Heart left ventricle (tissue), 13 donors: Measurements from ENCODE around the gene CACNB4.

Source experiments
- POLR2A ChIP-seq, 2 donors: fragments of 450-650 bp; IDR thresholded peaks; one replicate each; pipeline ENCODE4 v1.6.1; 2017; ENCODE audit warnings: antibody characterized with exemption in 2 of 2, mild to moderate bottlenecking in 2 of 2, moderate library complexity in 2 of 2
- TF ChIP-seq, protein P1 (sequence below), 12 donors: fragments of 200-600 bp; sonication (generic) in 4 of 12; IDR thresholded peaks; one replicate each; pipeline versions ENCODE4 v1.5.0 to v1.8.0; 2018 to 2022; ENCODE audit warnings: antibody characterized with exemption in 12 of 12, mild to moderate bottlenecking in 5 of 12
- donor health status: ischemic (EF 13 %, LVEDD 7.1; RV severe dilation, severe dysfunction).
- donor health status: DM: no; HTN: yes; CAD: no.
- donor health status: DM: no; HTN: no; CAD: no.
- donor health status: ischemic (EF 25% LVEDD 6.9; RV normal size, moderate dysfunction).
- donor health status: ischemic (EF 25% LVEDD 5.7; RV mildly dilated, moderate dysfunction).
- donor health status: ischemic (EF 35%, LVEDD 5.7; RV mildly dilated, moderate dysfunction).
- donor health status: nonischemic (EF 11% LVEDD 7.7; RV severe dilation, severe dysfunction).
- donor health status: DM: yes; HTN: yes; CAD: no.
- donor health status: PGD.
- donor health status: ischemic (EF 29% LVEDD 5.4; RV normal size, mild dysfunction).
- donor health status: nonischemic (EF 23%, LVEDD 6.1; RV moderate dilation, normal function).

DNA sequence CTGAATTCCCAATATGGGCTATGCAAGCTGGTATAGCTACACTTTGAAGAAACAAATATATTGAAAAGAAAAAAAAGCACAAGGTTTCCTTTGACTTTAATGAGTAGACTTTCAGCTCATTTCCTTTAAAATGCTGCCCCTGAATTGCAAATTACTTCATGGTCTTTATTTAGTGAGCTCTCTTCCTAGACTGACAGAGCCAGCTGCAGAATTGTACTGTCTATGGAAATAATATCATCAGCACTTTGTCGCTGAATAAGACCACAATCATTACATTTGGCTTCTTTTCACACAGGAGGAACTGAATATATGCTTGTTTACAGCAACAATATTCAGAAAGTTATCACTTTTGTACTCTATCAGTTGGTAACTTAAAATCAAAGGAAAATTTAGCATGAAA lies 312.4 kb downstream of the CACNB4 start:
- TF ChIP-seq, protein P1, sequence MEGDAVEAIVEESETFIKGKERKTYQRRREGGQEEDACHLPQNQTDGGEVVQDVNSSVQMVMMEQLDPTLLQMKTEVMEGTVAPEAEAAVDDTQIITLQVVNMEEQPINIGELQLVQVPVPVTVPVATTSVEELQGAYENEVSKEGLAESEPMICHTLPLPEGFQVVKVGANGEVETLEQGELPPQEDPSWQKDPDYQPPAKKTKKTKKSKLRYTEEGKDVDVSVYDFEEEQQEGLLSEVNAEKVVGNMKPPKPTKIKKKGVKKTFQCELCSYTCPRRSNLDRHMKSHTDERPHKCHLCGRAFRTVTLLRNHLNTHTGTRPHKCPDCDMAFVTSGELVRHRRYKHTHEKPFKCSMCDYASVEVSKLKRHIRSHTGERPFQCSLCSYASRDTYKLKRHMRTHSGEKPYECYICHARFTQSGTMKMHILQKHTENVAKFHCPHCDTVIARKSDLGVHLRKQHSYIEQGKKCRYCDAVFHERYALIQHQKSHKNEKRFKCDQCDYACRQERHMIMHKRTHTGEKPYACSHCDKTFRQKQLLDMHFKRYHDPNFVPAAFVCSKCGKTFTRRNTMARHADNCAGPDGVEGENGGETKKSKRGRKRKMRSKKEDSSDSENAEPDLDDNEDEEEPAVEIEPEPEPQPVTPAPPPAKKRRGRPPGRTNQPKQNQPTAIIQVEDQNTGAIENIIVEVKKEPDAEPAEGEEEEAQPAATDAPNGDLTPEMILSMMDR (IDR thresholded peaks at IDR 0.05) = no peak
- TF ChIP-seq POLR2A (IDR thresholded peaks at IDR 0.05) = no peak
